Heart left ventricle (tissue), 13 donors: ENCODE results near the gene LYPD6B.

Experiments used
- CTCF ChIP-seq, 12 donors: fragments of 200-600 bp; sonication (generic) in 4 of 12; IDR thresholded peaks; one replicate each; pipeline versions ENCODE4 v1.5.0 to v1.8.0; 2018 to 2022; ENCODE audit warnings: antibody characterized with exemption in 12 of 12, mild to moderate bottlenecking in 5 of 12
- POLR2A ChIP-seq, 2 donors: fragments of 450-650 bp; IDR thresholded peaks; one replicate each; pipeline ENCODE4 v1.6.1; 2017; ENCODE audit warnings: antibody characterized with exemption in 2 of 2, mild to moderate bottlenecking in 2 of 2, moderate library complexity in 2 of 2
- donor health status: ischemic (EF 13 %, LVEDD 7.1; RV severe dilation, severe dysfunction).
- donor health status: DM: no; HTN: yes; CAD: no.
- donor health status: DM: no; HTN: no; CAD: no.
- donor health status: ischemic (EF 25% LVEDD 6.9; RV normal size, moderate dysfunction).
- donor health status: ischemic (EF 25% LVEDD 5.7; RV mildly dilated, moderate dysfunction).
- donor health status: ischemic (EF 35%, LVEDD 5.7; RV mildly dilated, moderate dysfunction).
- donor health status: nonischemic (EF 11% LVEDD 7.7; RV severe dilation, severe dysfunction).
- donor health status: DM: yes; HTN: yes; CAD: no.
- donor health status: PGD.
- donor health status: ischemic (EF 29% LVEDD 5.4; RV normal size, mild dysfunction).
- donor health status: nonischemic (EF 23%, LVEDD 6.1; RV moderate dilation, normal function).

- no peak for TF ChIP-seq CTCF (IDR thresholded peaks at IDR 0.05)
- TF ChIP-seq POLR2A (IDR thresholded peaks at IDR 0.05) = no peak
Observed at GRCh38 chr2:149188291-149188690, 149.8 kb downstream of the LYPD6B start.
